Activated CD8-positive, alpha-beta T cell treated with anti-CD3 and anti-CD28 coated beads for 36 hours (primary cell): Measurements from ENCODE around the gene LRRC8B. TPM values are rescaled to one million over a fixed set of nuclear protein-coding genes. Genes with fewer than 3 reads are reported as not detected.
A peak's percentile ranks its signal among the peaks of the same experiment; 100 is the strongest.

Experiments used
- ATAC-seq: fragments of 200-7000 bp; cut with Tn5 transposase; one replicate; pipeline ENCODE4 v1.10.0; 2021; ENCODE audit warnings: mild to moderate bottlenecking, moderate library complexity
- CTCF ChIA-PET: fragments of 350-600 bp; sonication (Branson Sonifier 250); formaldehyde crosslinking; loops from one replicate; lab custom pipeline; 2021; ENCODE audit warnings: antibody characterized with exemption; lab: Charles Lee
- POLR2A ChIA-PET: fragments of 350-600 bp; sonication (Branson Sonifier 250); formaldehyde crosslinking; loops from one replicate; lab custom pipeline; 2021; ENCODE audit warnings: antibody characterized with exemption; lab: Charles Lee
- DNase-seq: peaks from one replicate; pipeline ENCODE4 v3.0.0-alpha.2; 2020
- H3K27ac Mint-ChIP-seq: one replicate; pipeline ENCODE4 v1.8.0; 2021; ENCODE audit warnings: mild to moderate bottlenecking, mixed read lengths
- H3K27me3 Mint-ChIP-seq: one replicate; pipeline ENCODE4 v1.8.0; 2021; ENCODE audit warnings: mixed read lengths
- H3K36me3 Mint-ChIP-seq: one replicate; pipeline ENCODE4 v1.8.0; 2021; ENCODE audit warnings: low read depth, mixed read lengths
- H3K4me1 Mint-ChIP-seq: one replicate; pipeline ENCODE4 v1.8.0; 2021; ENCODE audit warnings: low read depth, mixed read lengths
- H3K4me3 Mint-ChIP-seq: one replicate; pipeline ENCODE4 v1.8.0; 2021; ENCODE audit warnings: mild to moderate bottlenecking, moderate library complexity, mixed read lengths
- H3K9me3 Mint-ChIP-seq: one replicate; pipeline ENCODE4 v1.8.0; 2021; ENCODE audit warnings: mixed read lengths
- CTCF ChIP-seq: fragments of 200-600 bp; IDR thresholded peaks from one replicate; pipeline ENCODE4 v1.8.0; 2022; ENCODE audit warnings: antibody characterized with exemption, mild to moderate bottlenecking
- intact Hi-C: fragments of 100-400 bp; cut with micrococcal nuclease; formaldehyde crosslinking; loops from one replicate; pipeline ENCODE4 v1.10.0; 2022
- total RNA-seq, 2 experiments: library from RNA; stranded (reverse); gene quantifications; one replicate each; pipeline ENCODE4 v1.2.3, GENCODE V29; 2021

Gene LRRC8B
- 10 to 100 TPM; 24.9 to 31.7 TPM for total RNA-seq

- DNase-seq (peak; percentile 91), ATAC-seq (peak; percentile 75)
- peaks cover 15% of the 10 kb centered on the region for H3K36me3 Mint-ChIP-seq
- intact Hi-C loops = loop anchor here (2.0 to 10.0 kb wide), 4 partner anchors 20 to 240 kb away; no protein-coding TSS in a partner anchor
- H3K27ac Mint-ChIP-seq = no peak within 1 kb of the TSS
- ChIA-PET POLR2A (interaction anchor here (0.7 to 1.3 kb wide), 12 partner anchors 10 to 239 kb away, joined by 3 to 13 read pairs (median 4); no protein-coding TSS in a partner anchor), CTCF (interaction anchor here (1.0 to 1.2 kb wide), 2 partner anchors 238 to 239 kb away, joined by 3 to 4 read pairs; no protein-coding TSS in a partner anchor)
- no peaks in the 10 kb centered on the region for H3K27me3 Mint-ChIP-seq
- no peak within 1 kb of the TSS for H3K4me3 Mint-ChIP-seq
- TF ChIP-seq CTCF = no peak
- H3K4me1 Mint-ChIP-seq = peaks cover 31% of the 10 kb centered on the region
- peaks cover 12% of the 10 kb centered on the region for H3K9me3 Mint-ChIP-seq
Measured at GRCh38 chr1:89524369-89525168, at the start of gene LRRC8B. LRRC8B (plus strand) TSS chr1:89524829; CDS start chr1:89582651, 57,822 bp downstream.

- H3K9me3 Mint-ChIP-seq = peaks cover 16% of the 10 kb centered on the region
- no peak for ATAC-seq
- no peak for TF ChIP-seq CTCF
- intact Hi-C loops = no loop called here
- H3K4me3 Mint-ChIP-seq = no peak overlapping the region
- H3K27ac Mint-ChIP-seq = no peak overlapping the region
- no peaks in the 10 kb centered on the region for H3K4me1 Mint-ChIP-seq
- POLR2A ChIA-PET = interaction anchor here (0.6 kb wide), 2 partner anchors 160 to 355 kb away, joined by 3 read pairs; no protein-coding TSS in a partner anchor
- no peaks in the 10 kb centered on the region for H3K27me3 Mint-ChIP-seq
- H3K36me3 Mint-ChIP-seq = no peaks in the 10 kb centered on the region
- CTCF ChIA-PET = interaction anchor here (0.9 to 2.7 kb wide), 2 partner anchors 10 to 44 kb away, joined by 3 to 9 read pairs; no protein-coding TSS in a partner anchor
- no peak for DNase-seq
Measured at GRCh38 chr1:89475269-89475668, 49.4 kb upstream of the LRRC8B start.

- H3K36me3 Mint-ChIP-seq = no peaks in the 10 kb centered on the region
- no peak overlapping the region for H3K27ac Mint-ChIP-seq
- H3K27me3 Mint-ChIP-seq = no peaks in the 10 kb centered on the region
- TF ChIP-seq CTCF = no peak
- H3K4me1 Mint-ChIP-seq = no peaks in the 10 kb centered on the region
- ChIA-PET CTCF (no interaction called here), POLR2A (interaction anchor here (1.1 kb wide), 1 partner anchor 11 kb away, joined by 3 read pairs; no protein-coding TSS in a partner anchor)
- ATAC-seq = no peak
- no peak overlapping the region for H3K4me3 Mint-ChIP-seq
- intact Hi-C loops = no loop called here
- no peak for DNase-seq
- H3K9me3 Mint-ChIP-seq = peaks cover 20% of the 10 kb centered on the region
Measured at GRCh38 chr1:89476072-89476471, 48.6 kb upstream of the LRRC8B start.

GRCh38 chr1:89483010-89483756, 41.4 kb upstream of the LRRC8B start:
- Mint-ChIP-seq H3K27ac (no peak overlapping the region), H3K4me1 (peaks cover 21% of the 10 kb centered on the region), H3K27me3 (peaks cover 3% of the 10 kb centered on the region), H3K9me3 (peaks cover 15% of the 10 kb centered on the region), H3K36me3 (no peaks in the 10 kb centered on the region), H3K4me3 (no peak overlapping the region)
- POLR2A ChIA-PET = interaction anchor here (0.6 to 1.0 kb wide), 2 partner anchors 120 to 227 kb away, joined by 3 read pairs; no protein-coding TSS in a partner anchor
- intact Hi-C loops = loop anchor here (5.0 to 10.0 kb wide), 4 partner anchors 119 to 512 kb away; partner anchors contain the start of genes LRRC8C and ZNF326
- CTCF ChIA-PET = interaction anchor here (0.6 to 5.1 kb wide), 47 partner anchors 10 to 510 kb away, joined by 3 to 58 read pairs (median 4); no protein-coding TSS in a partner anchor
- DNase-seq = peak; percentile 94
- TF ChIP-seq CTCF = peak; percentile 85
- peak; percentile 87 for ATAC-seq
